Measurements from ENCODE around the gene UNC13B.
"Not testable (repeated sequence)": the region's sequence is repeated elsewhere in the genome, so short reads cannot be mapped to it uniquely, and the experiment has no call there.

Gene UNC13B

DNA sequence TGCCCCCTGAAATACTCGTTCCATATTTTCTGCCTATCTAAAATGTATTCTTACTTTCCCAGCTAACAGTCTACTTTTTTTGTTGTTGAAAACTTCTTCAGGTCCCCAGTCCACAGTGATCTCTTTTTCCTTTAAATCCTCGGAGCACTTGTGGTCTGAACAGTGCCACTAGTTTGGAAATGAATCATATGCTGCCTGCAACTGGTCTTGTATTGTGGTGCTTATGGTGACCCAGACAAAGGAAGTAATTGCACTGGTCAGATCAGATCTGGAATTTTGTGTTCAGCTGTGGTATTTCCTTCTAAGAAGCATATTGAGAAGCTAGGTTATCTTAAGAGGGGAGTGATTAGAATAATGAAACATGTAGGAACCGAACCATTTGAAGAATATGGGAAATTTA lies 2.9 kb downstream of the UNC13B start:
- DNase-seq, result no peak

DNA sequence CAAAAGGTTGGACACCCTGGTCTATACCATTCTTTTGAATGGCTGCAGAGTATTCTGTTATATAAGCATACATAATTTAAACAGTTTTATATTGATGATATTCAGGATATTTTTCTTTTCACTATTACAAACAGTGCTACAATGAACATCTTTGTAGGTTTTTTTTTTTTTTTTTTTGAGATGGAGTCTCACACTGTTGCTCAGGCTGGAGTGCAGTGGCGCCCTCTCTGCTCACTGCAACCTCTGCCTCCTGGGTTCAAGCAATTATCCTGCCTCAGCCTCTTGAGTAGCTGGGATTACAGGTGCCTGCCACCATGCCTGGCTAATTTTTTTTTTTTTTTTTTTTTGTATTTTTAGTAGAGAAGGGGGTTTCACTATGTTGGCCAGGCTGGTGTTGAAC lies 5.6 kb downstream of the UNC13B start:
- not testable (repeated sequence) for DNase-seq

DNA sequence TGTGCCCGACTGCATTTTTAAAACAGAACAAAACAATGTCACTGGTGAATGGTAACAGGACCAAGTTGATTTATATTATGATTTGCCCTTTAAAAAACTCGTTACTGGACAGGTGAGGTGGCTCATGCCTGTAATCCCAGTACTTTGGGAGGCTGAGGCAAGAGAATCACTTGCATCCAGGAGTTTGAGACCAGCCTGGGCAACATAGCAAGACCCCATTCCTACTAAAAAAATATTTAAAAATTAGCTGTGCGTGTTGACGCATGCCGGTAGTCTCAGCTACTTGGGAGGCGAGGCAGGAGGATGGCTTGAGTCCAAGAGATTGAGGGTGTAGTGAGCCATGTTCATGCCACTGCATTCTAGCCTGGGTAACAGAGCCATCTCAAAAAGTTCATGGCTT lies 7.2 kb downstream of the UNC13B start:
- DNase-seq, result no peak

DNA sequence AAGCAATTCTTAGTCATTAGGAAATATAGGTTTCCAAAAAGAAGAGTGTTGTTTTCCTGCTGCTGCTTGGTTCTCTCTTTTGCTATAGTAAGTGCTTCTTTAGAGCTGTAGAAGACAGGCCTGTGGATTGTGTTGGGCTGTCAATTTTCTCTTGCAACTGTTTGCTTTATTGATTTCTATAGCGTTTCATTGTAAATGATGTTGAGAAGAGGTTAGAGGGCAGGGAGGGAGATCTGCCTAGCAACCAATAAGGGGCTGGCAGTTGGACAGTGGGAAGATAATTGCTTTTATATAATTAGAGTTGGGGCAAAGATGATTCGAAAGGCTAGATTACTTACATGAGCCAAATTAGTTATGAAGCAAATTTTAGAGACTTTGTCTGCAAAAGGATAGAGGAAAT lies 11.1 kb downstream of the UNC13B start:
- no peak for DNase-seq

DNA sequence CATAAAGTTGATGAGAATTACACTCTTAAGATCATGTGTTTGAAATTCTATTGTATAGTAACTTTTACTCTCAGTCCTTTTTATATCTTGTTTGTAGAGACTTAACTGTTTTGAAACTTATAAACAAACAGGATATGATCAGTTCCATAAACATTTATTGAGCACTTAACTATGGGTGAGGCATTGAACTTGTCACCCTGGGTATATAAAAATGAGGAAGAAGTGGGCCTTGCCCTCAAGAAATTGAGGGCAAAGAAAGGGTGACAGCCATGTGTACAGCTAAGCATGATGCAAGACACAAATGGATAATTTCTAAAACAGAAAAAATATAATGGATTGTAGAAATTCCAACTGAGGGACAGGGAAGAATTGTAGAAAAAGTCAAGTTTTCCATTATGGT lies 15.7 kb downstream of the UNC13B start:
- DNase-seq, result no peak

DNA sequence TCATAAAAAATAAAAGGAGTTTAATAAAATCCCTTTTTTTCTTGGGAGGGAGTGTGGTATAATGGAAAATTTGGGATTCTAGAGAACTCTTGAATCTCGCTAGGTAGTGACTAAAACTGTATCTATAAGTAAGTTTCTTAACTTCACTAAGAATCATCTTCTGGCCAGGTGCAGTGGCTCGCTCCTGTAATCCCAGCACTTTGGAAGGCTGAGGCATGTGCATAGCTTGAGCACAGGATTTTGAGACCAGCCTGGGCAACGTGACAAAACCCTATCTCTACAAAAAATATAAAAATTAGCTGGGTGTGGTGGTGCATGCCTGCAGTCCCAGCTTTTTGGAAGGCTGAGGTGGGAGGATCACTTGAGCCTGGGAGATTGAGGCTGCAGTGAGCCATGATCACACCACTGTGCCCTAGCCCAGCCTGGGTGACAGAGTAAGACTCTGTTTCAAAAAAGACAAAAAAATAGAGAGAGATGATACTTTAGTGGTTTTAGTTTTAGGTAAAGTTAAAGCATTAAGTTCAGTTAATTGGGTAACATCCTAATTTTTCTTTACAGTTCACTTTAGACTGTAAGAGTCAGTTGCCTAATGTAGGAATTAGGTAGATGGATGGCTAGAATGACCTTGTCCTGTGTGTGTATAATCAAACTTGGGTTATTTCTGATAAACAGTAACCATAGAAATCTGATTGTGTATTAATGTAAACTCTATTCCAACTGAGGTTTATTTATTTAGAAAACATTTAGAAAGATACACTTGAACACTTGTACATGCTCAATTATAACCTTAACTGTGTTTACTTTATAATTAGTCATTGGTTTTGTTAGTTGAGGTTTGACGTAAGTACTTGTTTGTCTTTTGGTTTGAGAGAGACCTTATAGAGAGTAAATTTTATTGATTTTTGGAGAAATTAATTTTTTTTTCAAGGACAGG lies 17.8 kb downstream of the UNC13B start:
- no peak for DNase-seq

DNA sequence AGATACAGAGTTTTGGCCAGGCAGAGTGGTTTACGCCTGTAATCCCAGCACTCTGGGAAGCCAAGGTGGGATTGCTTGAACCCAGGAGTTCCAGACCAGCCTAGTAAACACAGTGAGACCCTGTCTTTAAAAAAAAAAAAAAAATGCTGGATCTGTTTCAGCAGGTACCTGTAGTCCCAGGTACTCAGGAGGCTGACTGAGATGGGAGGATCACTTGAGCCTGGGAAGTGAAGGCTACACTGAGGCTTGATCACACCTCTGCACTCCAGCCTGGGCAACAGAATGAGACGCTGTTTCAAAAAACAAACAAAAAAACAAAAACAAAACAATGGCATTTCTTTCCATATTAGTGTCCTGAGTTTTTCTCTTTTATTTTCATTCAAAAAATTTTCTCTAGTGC lies 19.0 kb downstream of the UNC13B start:
- no peak for DNase-seq

DNA sequence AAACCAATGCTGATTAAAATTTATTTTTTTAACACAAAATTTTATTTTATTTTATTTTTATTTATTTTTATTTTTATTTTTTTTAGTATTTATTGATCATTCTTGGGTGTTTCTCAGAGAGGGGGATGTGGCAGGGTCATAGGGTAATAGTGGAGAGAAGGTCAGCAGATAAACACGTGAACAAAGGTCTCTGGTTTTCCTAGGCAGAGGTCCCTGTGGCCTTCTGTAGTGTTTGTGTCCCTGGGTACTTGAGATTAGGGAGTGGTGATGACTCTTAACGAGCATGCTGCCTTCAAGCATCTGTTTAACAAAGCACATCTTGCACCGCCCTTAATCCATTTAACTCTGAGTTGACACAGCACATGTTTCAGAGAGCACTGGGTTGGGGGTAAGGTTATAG lies 20.6 kb downstream of the UNC13B start:
- DNase-seq, result not testable (repeated sequence)

DNA sequence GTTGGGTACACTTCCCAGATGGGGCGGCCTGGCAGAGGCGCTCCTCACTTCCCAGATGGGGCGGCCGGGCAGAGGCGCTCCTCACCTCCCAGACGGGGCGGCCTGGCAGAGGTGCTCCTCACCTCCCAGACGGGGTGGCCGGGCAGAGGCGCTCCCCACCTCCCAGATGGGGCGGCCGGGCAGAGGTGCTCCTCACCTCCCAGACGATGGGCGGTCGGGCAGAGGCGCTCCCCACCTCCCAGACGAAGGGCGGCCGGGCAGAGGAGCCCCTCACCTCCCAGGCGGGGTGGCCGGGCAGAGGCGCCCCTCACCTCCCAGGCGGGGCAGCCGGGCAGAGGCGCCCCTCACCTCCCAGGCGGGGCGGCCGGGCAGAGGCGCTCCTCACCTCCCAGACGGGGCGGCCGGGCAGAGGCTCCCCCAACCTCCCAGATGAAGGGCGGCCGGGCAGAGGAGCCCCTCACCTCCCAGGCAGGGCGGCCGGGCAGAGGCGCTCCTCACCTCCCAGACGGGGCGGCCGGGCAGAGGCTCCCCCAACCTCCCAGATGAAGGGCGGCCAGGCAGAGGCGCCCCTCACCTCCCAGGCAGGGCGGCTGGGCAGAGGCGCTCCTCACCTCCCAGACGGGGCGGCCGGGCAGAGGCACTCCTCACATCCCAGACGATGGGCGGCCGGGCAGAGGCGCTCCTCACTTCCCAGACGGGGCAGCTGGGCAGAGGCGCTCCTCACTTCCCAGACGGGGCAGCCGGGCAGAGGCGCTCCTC lies 21.4 kb downstream of the UNC13B start:
- not testable (repeated sequence) for DNase-seq

DNA sequence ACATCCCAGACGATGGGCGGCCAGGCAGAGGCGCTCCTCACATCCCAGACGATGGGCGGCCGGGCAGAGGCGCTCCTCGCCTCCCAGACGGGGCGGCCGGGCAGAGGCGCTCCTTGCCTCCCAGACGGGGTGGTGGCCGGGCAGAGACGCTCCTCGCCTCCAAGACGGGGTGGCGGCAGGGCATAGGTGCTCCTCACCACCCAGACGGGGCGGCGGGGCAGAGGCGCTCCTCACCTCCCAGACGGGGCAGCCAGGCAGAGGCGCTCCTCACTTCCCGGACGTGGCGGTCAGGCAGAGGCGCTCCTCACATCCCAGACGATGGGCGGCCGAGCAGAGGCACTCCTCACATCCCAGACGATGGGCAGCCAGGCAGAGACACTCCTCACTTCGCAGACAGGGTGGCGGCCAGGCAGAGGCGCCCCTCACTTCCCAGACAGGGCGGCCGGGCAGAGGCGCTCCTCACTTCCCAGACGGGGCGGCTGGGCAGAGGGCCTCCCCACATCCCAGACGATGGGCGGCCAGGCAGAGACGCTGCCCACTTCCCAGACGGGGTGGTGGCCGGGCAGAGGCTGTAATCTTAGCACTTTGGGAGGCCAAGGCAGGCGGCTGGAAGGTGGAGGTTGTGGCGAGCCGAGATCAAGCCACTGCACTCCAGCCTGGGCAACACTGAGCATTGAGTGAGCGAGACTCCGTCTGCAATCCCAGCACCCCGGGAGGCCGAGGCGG lies 22.1 kb downstream of the UNC13B start:
- DNase-seq, result not testable (repeated sequence)

DNA sequence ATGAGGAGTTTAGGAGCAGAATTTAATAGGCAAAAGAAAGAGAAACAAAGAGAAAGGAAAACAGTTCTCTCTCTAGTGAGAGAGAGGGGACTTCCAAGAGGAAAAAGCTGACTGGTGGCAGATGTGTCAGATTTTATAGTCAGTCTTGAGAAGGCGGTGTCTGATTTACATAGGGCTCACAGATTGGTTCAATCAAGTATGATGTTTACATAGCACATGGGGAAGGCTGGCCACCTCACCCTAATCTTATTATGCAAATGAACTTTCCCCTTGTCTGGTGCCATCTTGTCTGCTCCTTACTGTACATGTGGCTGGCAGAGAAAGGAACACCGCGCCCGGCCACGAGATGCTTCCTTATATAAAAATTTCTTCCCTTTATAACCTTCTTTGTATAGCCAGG lies 24.7 kb downstream of the UNC13B start:
- no peak for DNase-seq

DNA sequence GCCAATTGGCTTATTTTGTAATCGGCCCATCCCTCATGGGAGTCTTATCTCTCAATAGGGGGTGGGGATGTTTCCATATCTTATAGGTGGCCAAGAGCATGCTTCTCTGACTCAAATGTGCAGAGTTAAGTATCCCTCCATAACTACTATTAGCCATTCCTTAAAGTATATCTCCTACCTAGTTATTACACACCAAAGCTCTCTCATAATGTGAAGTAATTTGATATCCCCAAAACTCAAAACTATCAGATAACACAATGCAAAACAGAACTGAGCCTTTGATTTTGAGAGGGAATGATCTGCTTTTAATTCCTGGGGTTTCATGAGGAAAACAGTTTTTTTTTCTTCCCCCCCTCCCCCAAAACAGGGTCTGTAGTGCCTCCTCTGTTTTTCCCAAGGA lies 28.4 kb downstream of the UNC13B start:
- DNase-seq, result no peak

DNA sequence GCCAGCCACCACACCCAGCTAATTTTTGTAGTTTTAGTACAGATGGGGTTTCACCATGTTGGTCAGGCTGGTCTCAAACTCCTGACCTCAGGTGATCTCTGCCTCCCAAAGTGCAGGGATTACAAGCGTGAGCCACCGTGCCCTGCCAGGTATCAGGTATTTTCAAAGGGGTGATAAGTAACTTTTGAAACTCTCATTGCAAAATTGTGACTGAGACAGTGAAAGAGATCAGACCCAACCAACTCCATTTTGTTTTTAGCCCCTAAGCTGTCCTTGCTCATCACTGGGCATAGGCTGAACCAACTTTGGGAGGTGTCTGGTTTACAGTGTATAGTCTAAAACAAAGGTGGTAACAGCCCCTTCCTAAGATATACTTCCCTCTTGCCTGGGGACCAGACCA lies 29.3 kb downstream of the UNC13B start:
- no peak for DNase-seq

DNA sequence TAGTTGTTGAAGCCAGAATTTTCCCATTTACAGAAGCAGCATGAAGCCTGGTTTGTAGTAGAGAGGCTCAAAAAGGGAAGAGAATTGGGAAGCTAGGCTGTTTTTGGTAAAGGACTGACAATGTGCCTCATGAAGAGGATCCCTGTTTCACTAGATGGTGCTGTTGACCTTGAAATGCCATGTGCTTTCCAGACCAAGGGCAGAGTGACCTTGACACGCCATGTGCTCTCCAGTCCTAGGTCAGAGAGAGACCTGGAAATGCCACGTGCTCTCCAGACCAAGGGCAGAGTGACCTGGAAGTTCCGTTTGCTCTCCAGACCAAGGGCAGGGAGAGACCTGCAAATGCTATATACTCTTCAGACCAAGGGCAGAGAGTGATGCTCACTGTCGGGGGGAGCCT lies 32.0 kb downstream of the UNC13B start:
- no peak for DNase-seq

DNA sequence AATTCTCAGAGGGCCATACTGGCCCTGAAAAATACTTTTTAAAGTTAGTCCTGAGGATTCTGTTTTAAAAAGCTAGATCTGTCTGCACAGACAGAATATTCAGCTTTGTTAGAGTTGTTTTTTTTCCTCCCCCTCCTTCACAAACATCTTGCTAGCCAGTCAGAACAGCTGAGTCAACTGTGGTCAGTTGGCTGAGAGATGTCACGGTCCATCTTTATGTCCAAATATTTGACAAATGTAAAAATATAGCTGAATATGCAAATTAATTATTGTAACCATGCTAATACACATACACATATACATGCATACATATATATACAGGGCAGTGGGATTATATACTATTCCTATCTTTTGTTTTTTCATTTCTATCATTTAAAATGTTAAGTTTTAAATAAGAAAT lies 33.9 kb downstream of the UNC13B start:
- DNase-seq, result no peak

DNA sequence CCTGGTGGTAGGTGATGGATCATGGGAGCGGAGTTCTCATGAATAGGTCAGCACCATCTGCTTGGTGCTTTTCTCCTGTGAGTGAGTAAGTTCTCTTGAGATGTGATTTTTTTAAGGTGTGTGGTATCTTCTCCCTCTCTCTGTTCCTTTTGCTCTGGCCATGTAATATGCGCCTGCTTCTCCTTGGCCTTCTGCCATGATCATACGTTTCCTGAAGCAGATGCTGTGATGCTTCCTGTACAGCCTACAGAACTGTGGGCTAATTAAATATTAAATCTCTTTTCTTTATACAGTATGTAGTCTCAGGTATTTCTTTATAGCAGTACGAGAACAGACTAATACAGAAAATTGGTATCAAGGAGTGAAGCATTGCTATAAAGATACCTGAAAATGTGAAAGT lies 36.4 kb downstream of the UNC13B start:
- DNase-seq, result no peak

DNA sequence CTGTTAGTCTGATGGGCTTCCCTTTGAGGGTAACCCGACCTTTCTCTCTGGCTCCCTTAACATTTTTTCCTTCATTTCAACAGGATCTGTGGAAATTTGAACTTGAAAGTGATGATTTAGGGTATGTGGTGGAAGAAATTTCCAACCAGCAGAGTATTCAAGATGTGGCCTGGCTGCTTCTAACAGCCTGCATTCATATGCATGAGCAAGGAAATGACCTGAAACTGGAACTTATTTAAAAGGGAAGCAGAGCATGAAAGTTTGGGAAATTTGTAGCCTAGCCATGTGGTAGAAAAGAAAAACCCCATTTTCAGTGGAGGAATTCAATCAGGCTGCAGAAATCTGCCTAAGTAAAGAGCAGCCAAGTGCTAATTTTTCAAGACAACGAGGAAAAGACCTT lies 41.7 kb downstream of the UNC13B start:
- no peak for DNase-seq

DNA sequence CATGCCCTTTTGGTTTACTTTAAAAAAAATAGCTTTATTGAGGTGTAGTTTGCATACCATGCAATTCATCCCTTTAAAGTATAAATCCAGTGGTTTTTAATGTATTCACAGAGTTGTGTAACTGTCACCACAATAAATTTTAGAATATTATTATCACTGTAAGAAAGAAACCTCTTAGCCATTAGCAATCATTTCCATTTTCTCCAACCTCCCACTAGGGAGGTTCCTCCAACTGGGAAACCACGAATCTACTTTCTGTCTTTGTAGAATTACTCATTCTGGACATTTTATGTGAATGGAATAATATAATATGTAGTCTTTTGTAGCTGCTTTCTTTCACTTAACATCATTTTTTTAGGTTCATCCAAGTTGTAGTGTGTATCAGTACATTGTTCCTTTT lies 43.5 kb downstream of the UNC13B start:
- no peak for DNase-seq

DNA sequence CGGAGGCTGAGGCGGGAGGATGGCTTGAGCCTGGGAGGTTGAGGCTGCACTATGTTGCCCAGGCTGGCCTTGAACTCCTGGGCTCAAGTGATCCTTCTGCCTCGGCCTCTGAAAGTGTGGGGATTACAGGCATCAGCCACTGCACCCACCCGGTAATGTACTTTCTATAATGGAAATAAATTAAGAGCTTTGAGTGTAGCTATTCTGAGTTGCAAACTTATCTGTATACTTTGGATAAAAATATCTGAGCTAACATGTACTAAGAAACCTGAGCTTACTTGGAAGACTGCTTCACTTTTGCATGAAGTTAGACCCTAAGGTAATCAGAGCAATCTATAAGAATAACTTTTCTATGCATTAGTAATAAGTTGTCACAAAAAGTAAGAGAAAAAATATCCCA lies 50.0 kb downstream of the UNC13B start:
- no peak for DNase-seq

DNA sequence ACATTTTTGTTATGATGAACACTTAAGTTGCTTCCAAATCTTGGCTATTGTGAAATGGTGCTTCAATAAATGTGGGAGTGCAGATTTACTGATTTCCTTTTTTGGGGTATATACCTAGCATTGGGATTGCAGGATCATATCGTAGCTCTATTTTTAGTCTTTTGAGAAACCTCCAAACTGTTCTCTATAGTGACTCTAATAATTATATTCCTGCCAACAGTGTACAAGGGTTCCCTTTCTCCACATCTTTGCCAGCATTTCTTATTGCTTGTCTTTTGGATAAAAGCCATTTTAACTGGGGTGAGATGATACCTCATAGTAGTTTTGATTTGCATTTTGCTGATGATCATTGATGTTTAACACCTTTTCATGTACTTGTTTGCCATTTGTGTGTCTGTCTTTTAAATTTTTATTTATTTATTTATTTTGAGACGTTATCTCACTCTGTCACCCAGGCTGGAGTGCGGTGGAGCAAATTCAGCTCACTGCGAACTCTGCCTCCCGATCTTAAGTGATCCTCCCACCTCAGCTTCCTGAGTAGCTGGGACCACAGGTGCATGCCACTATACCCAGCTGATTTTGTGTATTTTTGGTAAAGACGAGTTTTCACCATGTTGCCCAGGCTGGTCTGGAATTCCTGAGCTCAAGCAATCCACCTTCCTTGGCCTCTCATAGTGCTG lies 59.0 kb downstream of the UNC13B start:
- no peak for DNase-seq

DNA sequence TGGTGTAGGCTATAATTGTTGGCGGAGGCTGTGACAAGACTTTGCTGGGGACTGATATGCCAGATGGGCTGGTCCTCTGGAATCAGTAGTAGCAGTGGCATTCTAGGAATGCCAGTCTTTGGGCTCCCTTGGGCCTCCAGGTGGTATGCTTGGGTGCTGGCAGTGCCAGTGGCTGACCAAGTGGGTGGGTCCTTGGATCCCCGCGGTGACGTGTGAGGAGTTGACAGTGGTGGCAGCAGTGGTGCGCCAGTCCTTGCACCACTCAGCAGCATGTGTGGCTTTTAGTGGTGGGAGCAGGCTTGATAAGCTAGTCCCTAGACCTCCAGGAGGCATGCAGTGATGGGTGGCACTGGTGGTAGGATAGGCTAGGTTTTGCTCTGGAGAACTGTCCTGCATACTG lies 63.9 kb downstream of the UNC13B start:
- no peak for DNase-seq

DNA sequence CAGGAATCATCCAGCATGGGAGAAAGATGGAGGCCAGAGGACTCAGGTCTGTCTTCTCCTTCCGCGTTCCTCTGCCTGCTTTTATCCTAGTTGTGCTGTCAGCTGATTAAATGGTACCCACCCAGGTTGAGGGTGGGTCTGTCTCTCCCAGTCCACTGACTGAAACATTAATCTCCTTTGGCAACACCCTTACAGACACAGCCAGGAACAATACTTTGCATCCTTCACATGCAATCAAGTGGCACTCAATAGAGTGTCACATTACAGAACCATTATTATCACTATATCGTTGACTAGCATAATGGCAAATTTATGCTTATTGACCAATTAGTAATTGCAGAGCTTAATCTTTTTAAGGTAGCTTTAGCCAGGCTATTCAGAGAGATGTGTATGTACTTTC lies 64.8 kb downstream of the UNC13B start:
- no peak for DNase-seq

DNA sequence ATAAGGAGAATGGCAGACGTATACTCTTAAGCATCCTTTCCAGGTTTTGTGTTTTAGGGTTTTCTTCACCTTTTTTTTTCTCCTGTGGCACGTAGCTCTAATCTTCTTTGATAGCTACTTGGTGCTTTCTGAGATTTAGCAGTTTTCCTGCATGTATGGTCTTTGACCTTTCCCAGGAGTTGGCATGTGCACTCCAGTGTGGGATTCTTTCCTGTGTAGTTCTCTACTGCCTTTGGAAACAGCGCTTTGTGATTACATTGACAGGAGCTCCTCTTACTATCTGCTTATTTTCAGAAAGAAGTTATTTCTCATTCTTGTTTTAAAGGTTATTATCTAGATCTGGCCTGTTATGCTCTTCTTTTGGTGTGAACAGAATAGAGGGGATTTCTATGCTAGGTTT lies 65.5 kb downstream of the UNC13B start:
- no peak for DNase-seq
